ENCODE results near the gene CACNA1I.

DNA sequence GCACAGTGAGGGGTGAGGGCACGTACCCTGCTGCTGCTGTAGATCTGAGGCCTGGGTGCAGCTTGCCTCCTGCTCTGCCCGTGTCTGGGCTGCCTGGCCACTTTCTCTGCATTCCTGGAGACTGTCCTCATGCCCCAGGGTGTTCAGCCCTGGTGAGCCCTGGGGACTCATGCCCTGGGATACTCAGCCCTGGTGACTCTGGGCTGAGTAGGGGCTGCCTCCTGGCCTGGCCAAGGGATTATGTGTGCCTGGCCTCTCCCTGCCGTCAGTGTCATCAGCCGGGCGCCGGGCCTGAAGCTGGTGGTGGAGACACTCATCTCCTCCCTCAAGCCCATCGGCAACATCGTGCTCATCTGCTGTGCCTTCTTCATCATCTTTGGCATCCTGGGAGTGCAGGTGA is 94.7 kb downstream of the CACNA1I start:
- TF ChIP-seq, protein P1, sequence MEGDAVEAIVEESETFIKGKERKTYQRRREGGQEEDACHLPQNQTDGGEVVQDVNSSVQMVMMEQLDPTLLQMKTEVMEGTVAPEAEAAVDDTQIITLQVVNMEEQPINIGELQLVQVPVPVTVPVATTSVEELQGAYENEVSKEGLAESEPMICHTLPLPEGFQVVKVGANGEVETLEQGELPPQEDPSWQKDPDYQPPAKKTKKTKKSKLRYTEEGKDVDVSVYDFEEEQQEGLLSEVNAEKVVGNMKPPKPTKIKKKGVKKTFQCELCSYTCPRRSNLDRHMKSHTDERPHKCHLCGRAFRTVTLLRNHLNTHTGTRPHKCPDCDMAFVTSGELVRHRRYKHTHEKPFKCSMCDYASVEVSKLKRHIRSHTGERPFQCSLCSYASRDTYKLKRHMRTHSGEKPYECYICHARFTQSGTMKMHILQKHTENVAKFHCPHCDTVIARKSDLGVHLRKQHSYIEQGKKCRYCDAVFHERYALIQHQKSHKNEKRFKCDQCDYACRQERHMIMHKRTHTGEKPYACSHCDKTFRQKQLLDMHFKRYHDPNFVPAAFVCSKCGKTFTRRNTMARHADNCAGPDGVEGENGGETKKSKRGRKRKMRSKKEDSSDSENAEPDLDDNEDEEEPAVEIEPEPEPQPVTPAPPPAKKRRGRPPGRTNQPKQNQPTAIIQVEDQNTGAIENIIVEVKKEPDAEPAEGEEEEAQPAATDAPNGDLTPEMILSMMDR (IDR thresholded peaks at IDR 0.05; ENCODE audit: low read depth, low read length) = no peak
- TF ChIP-seq, protein P2, sequence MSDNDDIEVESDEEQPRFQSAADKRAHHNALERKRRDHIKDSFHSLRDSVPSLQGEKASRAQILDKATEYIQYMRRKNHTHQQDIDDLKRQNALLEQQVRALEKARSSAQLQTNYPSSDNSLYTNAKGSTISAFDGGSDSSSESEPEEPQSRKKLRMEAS (IDR thresholded peaks at IDR 0.05; ENCODE audit: low read depth, low read length) = no peak
- TF ChIP-seq POLR2A (IDR thresholded peaks at IDR 0.05; ENCODE audit: extremely low read depth, insufficient read length) = no peak
